Right ventricle myocardium inferior (tissue), 1 donor: ENCODE measurements around the gene GP5. TPM values are rescaled to one million over a fixed set of nuclear protein-coding genes. Genes with fewer than 3 reads are reported as not detected.
A peak's percentile ranks its signal among the peaks of the same experiment; 100 is the strongest.

ENCODE experiments used
- ATAC-seq: fragments of 200-7000 bp; cut with Tn5 transposase; one replicate; pipeline ENCODE4 v1.9.1; 2020; ENCODE audit warnings: mild to moderate bottlenecking, moderate library complexity
- DNase-seq: peaks from one replicate; pipeline ENCODE4 v3.0.0; 2021; ENCODE audit errors: missing footprints
- intact Hi-C: fragments of 100-400 bp; cut with DNase I; formaldehyde crosslinking; loops from one replicate; pipeline ENCODE4 v1.11.0; 2022
- total RNA-seq: library from RNA; stranded (reverse); fragmentation: NEBNext Ultra II Directional; extraction: Animal tissue kit (Norgen Biotek cat#: 25700); gene quantifications from one replicate; pipeline ENCODE4 v1.2.1, GENCODE V29; 2021
- donor health status: DM: no; HTN: yes; CAD: no; lungs with severe emphysema.

The GP5 gene
- total RNA-seq, 1 donor from 2014 or later, result not detected

DNA sequence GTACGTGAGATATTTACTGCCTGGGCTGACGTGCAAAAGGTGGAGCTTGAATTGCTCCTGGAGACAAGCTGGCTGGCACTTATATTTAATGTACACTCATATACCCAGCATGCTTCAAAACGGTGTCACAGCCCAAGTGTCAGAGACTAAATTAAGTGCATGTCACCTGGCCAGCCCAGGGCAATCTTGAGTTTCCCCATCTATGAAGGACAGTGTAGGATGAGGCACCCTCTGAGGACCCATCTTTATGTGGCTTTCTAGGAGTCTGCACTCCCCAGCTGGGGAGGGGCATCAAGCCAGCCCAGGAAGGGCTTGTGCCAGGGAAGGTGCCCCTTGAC lies 34.8 kb downstream of the GP5 start:
- ATAC-seq (no peak), DNase-seq (no peak)
- intact Hi-C loops, result no loop called here

GRCh38 chr3:194360568-194360967 lies 38.5 kb downstream of the GP5 start:
- no peak for DNase-seq
- intact Hi-C loops, result no loop called here
- ATAC-seq, result no peak

GRCh38 chr3:194357681-194358080 lies 41.4 kb downstream of the GP5 start:
- ATAC-seq, result no peak

DNA sequence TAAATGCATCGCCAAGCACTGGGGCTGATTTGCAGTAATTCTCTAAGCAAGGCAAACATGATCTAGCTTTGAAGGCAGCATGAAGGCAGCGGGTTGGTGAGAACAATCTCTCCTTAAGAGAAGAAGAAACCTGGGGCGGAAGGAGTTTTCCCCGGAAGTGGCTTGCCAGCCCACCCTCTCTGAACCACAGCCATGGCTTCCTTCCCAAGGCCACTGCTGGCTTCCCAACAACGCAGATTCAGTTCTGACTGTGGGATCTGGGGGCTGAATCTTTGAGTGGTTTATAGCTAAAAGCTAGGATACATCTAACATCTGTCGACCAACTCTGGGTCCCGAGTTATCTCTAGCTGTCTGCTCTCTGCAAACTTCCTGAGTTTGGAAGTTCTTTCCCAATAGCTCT lies 43.7 kb downstream of the GP5 start:
- ATAC-seq, result no peak
- intact Hi-C loops, result no loop called here
- DNase-seq, result no peak

More at GRCh38 chr3:194357681-194358080, 41.4 kb downstream of the GP5 start:
- intact Hi-C loops, result no loop called here
- no peak for DNase-seq

GRCh38 chr3:194354315-194354714 lies 44.8 kb downstream of the GP5 start:
- intact Hi-C loops, result no loop called here
- ATAC-seq, result no peak
- no peak for DNase-seq

- ATAC-seq, result no peak
- no peak for DNase-seq
- intact Hi-C loops, result no loop called here
Observed at GRCh38 chr3:194352667-194353246, 46.3 kb downstream of the GP5 start.

- DNase-seq (no peak), ATAC-seq (no peak)
- intact Hi-C loops, result no loop called here
Observed at GRCh38 chr3:194351952-194352536, 47.0 kb downstream of the GP5 start.

- DNase-seq, result no peak
- intact Hi-C loops, result no loop called here
Observed at GRCh38 chr3:194351080-194351672, 47.9 kb downstream of the GP5 start, which contains the start of gene CPN2. TSS of gene CPN2 (minus strand) at chr3:194351328. CDS start at chr3:194342702, 8,626 bp downstream.

DNA sequence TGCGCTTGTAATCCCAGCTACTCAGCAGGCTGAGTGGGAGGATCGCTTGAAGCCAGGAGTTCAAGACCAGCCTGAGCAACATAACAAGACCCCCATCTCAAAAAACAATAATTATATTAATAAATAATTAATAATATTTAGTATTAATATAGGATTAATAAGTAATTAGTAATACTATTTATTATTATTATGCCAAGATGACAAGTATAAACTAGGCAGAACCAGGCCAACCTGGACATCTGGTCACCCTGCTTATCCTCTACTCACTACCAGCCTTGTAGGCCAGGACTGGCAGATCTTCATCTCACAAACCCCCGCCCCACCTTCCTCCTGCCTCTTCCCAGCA lies 48.4 kb downstream of the GP5 start:
- no peak for ATAC-seq
- no peak for DNase-seq
- intact Hi-C loops, result no loop called here

More at GRCh38 chr3:194351080-194351672, 47.9 kb downstream of the GP5 start, which contains the start of gene CPN2:
- ATAC-seq, result peak; percentile 22

DNA sequence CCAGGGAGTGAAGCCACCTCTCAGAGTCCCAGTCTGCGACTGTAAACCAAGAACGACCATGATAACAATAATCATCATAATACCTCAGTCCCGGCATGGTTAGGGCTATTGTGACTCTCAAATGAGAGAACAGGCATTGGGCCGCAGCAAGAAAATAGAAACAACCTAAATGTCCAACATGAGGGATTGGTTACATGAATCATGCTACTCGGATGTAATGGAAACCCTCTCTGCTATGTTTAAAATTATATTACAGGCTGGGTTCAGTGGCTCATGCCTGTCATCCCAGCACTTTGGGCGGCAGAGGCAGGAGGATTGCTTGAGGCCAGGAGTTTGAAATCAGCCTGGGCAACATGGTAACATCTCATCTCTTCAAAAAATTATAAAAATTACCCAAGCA lies 50.7 kb downstream of the GP5 start:
- ATAC-seq, result no peak
- intact Hi-C loops, result no loop called here
- no peak for DNase-seq

- DNase-seq (no peak), ATAC-seq (no peak)
- intact Hi-C loops, result no loop called here
Observed at GRCh38 chr3:194346621-194347020, 52.4 kb downstream of the GP5 start.

GRCh38 chr3:194346035-194346434 lies 53.0 kb downstream of the GP5 start:
- ATAC-seq, result no peak
- intact Hi-C loops, result no loop called here
- no peak for DNase-seq

Other genes starting within 250 kb of the GP5 start
- gene CPN2, start 47.9 kb downstream of the GP5 start, total RNA-seq, result 2.3 TPM
- gene LRRC15, start 29.5 kb downstream of the GP5 start, total RNA-seq, result 0.14 TPM
- gene ATP13A3, start 87.7 kb upstream of the GP5 start, total RNA-seq, result 55.3 TPM
- gene TMEM44, start 234.2 kb upstream of the GP5 start, total RNA-seq, result 6.1 TPM